OCI-LY7 (cell line): ENCODE results near the gene DHCR24. TPM values are rescaled to one million over a fixed set of nuclear protein-coding genes. Genes with fewer than 3 reads are reported as not detected.

Experiments used
- BruUV-seq: library from RNA; stranded (reverse); fragments of 400-500 nt; replicated peaks from 2 replicates; lab custom pipeline; 2021; lab: Mats Ljungman, UMichigan
- CTCF ChIA-PET: fragments of 300-600 bp; sonication (Branson Sonifier 250); formaldehyde crosslinking; loops from one replicate; lab custom pipeline; 2022; ENCODE audit warnings: antibody characterized with exemption; ENCODE audit not compliant: unreplicated experiment; lab: Charles Lee
- POLR2A ChIA-PET: fragments of 300-600 bp; sonication (Branson Sonifier 250); formaldehyde crosslinking; loops from one replicate; lab custom pipeline; 2022; ENCODE audit warnings: antibody characterized with exemption; lab: Charles Lee
- DNase-seq: peaks from one replicate; pipeline ENCODE4 v3.0.0-alpha.2; 2015; ENCODE audit warnings: low spot score
- H2AFZ ChIP-seq: fragments of 200-600 bp; sonication (generic), shearing (Covaris generic); 2 replicates; pipeline ENCODE4 v1.6.1; 2014; ENCODE audit warnings: mild to moderate bottlenecking, antibody characterized with exemption, low read length, moderate library complexity
- H3K27ac ChIP-seq: fragments of 200-600 bp; sonication (generic); 2 replicates; pipeline ENCODE4 v1.5.1; 2014; ENCODE audit warnings: mixed run types, low read depth, mild to moderate bottlenecking, moderate library complexity, low read length, inconsistent platforms; ENCODE audit not compliant: poor library complexity, severe bottlenecking
- H3K36me3 ChIP-seq: fragments of 200-600 bp; sonication (generic); 2 replicates; pipeline ENCODE4 v1.6.1; 2014; ENCODE audit warnings: mild to moderate bottlenecking, antibody characterized with exemption, low read length, moderate library complexity, mixed read lengths; ENCODE audit not compliant: insufficient read depth
- H3K4me1 ChIP-seq: fragments of 200-600 bp; sonication (generic); 2 replicates; pipeline ENCODE4 v1.5.1; 2014; ENCODE audit warnings: mild to moderate bottlenecking, low read length; ENCODE audit not compliant: insufficient read depth, poor library complexity, severe bottlenecking
- H3K4me2 ChIP-seq: fragments of 200-600 bp; sonication (generic); 2 replicates; pipeline ENCODE4 v1.6.1; 2014; ENCODE audit warnings: mild to moderate bottlenecking, low read length
- H3K4me3 ChIP-seq: fragments of 200-600 bp; sonication (generic); 2 replicates; pipeline ENCODE4 v1.5.1; 2014; ENCODE audit warnings: mild to moderate bottlenecking, low read depth, low read length; ENCODE audit not compliant: poor library complexity, severe bottlenecking
- H3K79me2 ChIP-seq: fragments of 200-600 bp; sonication (generic); 2 replicates; pipeline ENCODE4 v1.6.1; 2016; ENCODE audit warnings: low read depth, mild to moderate bottlenecking, low read length, moderate library complexity, mixed read lengths; ENCODE audit not compliant: insufficient read depth
- H3K9me2 ChIP-seq: fragments of 200-600 bp; sonication (generic); 2 replicates; pipeline ENCODE4 v1.6.1; 2016; ENCODE audit warnings: mild to moderate bottlenecking, low read length, mixed read lengths; ENCODE audit not compliant: insufficient read depth
- H3K9me3 ChIP-seq: fragments of 200-600 bp; sonication (generic); 2 replicates; pipeline ENCODE4 v1.6.1; 2014; ENCODE audit warnings: mild to moderate bottlenecking, mixed run types, low read length, mixed read lengths
- H4K20me1 ChIP-seq: fragments of 200-600 bp; sonication (generic); 2 replicates; pipeline ENCODE4 v1.6.1; 2014; ENCODE audit warnings: mild to moderate bottlenecking, antibody characterized with exemption, low read length, moderate library complexity, mixed read lengths; ENCODE audit not compliant: insufficient read depth
- CTCF ChIP-seq: fragments of 200-600 bp; sonication (generic); conservative IDR thresholded peaks from 2 replicates; pipeline ENCODE4 v1.5.1; 2014; ENCODE audit warnings: mild to moderate bottlenecking, antibody characterized with exemption, low read length, moderate library complexity, mixed read lengths
- EZH2phosphoT487 ChIP-seq: fragments of 200-600 bp; sonication (generic); IDR thresholded peaks from 2 replicates; pipeline ENCODE4 v1.6.1; 2018; ENCODE audit warnings: low read depth, borderline replicate concordance, mild to moderate bottlenecking, mixed run types, antibody characterized with exemption, low read length, moderate library complexity, mixed read lengths
- intact Hi-C: fragments of 100-400 bp; cut with micrococcal nuclease; formaldehyde crosslinking; loops from one replicate; pipeline ENCODE4 v1.10.0; 2022; ENCODE audit not compliant: unreplicated experiment
- total RNA-seq, 2 experiments: library from RNA; depleted of rRNA in 1 of 2; stranded (reverse); fragments of >200 nt in 1 of 2; shearing (Covaris generic) in 1 of 2; gene quantifications; 2 replicates each; pipeline ENCODE4 v1.2.3, GENCODE V29; 2014 to 2022

DHCR24 gene
- total RNA-seq, 2 experiments from 2014 or later: 45.7 to 93.6 TPM

GRCh38 chr1:54823670-54824069 is 63.3 kb downstream of the DHCR24 start:
- Histone ChIP-seq H4K20me1 (no peaks in the 10 kb centered on the region), H3K4me1 (no peaks in the 10 kb centered on the region), H3K27ac (no peak overlapping the region), H3K4me3 (no peak overlapping the region), H3K4me2 (no peak overlapping the region), H3K9me2 (no peaks in the 10 kb centered on the region), H3K79me2 (no peaks in the 10 kb centered on the region), H3K9me3 (peaks cover 21% of the 10 kb centered on the region), H3K36me3 (no peaks in the 10 kb centered on the region), H2AFZ (no peak overlapping the region)
- no peak for TF ChIP-seq EZH2phosphoT487
- no peak for TF ChIP-seq CTCF
- CTCF ChIA-PET: no interaction called here
- intact Hi-C loops: no loop called here
- POLR2A ChIA-PET: no interaction called here
- DNase-seq: no peak
- BruUV-seq: no TSS peak

- H4K20me1 ChIP-seq: no peaks in the 10 kb centered on the region
- no TSS peak for BruUV-seq
- POLR2A ChIA-PET: no interaction called here
Observed at GRCh38 chr1:54819733-54820132, 67.3 kb downstream of the DHCR24 start.

GRCh38 chr1:54819195-54819536 is 67.8 kb downstream of the DHCR24 start:
- CTCF ChIA-PET: no interaction called here
- TF ChIP-seq EZH2phosphoT487: no peak
- no peak for TF ChIP-seq CTCF
- Histone ChIP-seq H4K20me1 (no peaks in the 10 kb centered on the region), H3K4me3 (no peak overlapping the region), H3K36me3 (no peaks in the 10 kb centered on the region), H3K9me2 (no peaks in the 10 kb centered on the region), H2AFZ (no peak overlapping the region), H3K79me2 (no peaks in the 10 kb centered on the region), H3K4me1 (no peaks in the 10 kb centered on the region), H3K4me2 (no peak overlapping the region), H3K27ac (no peak overlapping the region), H3K9me3 (peaks cover 11% of the 10 kb centered on the region; the same call in 1 of the 2 replicates)
- no peak for DNase-seq
- BruUV-seq: no TSS peak
- intact Hi-C loops: no loop called here
- POLR2A ChIA-PET: no interaction called here

More at GRCh38 chr1:54819733-54820132, 67.3 kb downstream of the DHCR24 start:
- Histone ChIP-seq H3K9me3 (peaks cover 16% of the 10 kb centered on the region; the same call in 1 of the 2 replicates), H3K27ac (no peak overlapping the region), H3K4me2 (no peak overlapping the region), H3K36me3 (no peaks in the 10 kb centered on the region), H2AFZ (no peak overlapping the region), H3K4me3 (no peak overlapping the region), H3K79me2 (no peaks in the 10 kb centered on the region), H3K9me2 (no peaks in the 10 kb centered on the region), H3K4me1 (no peaks in the 10 kb centered on the region)
- intact Hi-C loops: no loop called here
- TF ChIP-seq EZH2phosphoT487 (no peak), CTCF (no peak)
- CTCF ChIA-PET: no interaction called here
- no peak for DNase-seq
